Psoas muscle (tissue), 8 donors: ENCODE data around the gene COMTD1. TPM values are rescaled to one million over a fixed set of nuclear protein-coding genes. Genes with fewer than 3 reads are reported as not detected.
"Not testable (repeated sequence)": the region's sequence is repeated elsewhere in the genome, so short reads cannot be mapped to it uniquely, and the experiment has no call there.

ENCODE experiments used
- ATAC-seq, 4 donors: fragments of 200-7000 bp; cut with Tn5 transposase; one replicate each; pipeline ENCODE4 v1.9.1; 2020; ENCODE audit warnings: moderate library complexity in 3 of 4, mild to moderate bottlenecking in 2 of 4
- DNase-seq, 2 donors: peaks; one replicate each; pipeline ENCODE4 v3.0.0-alpha.2; 2020
- H3K27ac ChIP-seq: fragments of 200-600 bp; one replicate; pipeline ENCODE4 v1.8.0; 2022
- H3K27me3 ChIP-seq, 3 donors: fragments of 200-600 bp in 1 of 3; one replicate each; pipeline versions ENCODE4 v1.6.1 to v1.8.0; 2013 to 2022; ENCODE audit warnings: low read length in 2 of 3, mild to moderate bottlenecking in 2 of 3, moderate library complexity in 1 of 3; ENCODE audit not compliant: insufficient read depth in 3 of 3
- H3K36me3 ChIP-seq, 2 donors: fragments of 200-600 bp in 1 of 2; one replicate each; pipeline versions ENCODE4 v1.6.1 to v1.8.0; 2013 to 2022; ENCODE audit warnings: low read depth in 1 of 2, mild to moderate bottlenecking in 1 of 2, moderate library complexity in 1 of 2; ENCODE audit not compliant: insufficient read depth in 1 of 2
- H3K4me1 ChIP-seq: fragments of 200-600 bp; one replicate; pipeline ENCODE4 v1.8.0; 2022
- H3K4me3 ChIP-seq: fragments of 200-600 bp; one replicate; pipeline ENCODE4 v1.8.0; 2022; ENCODE audit warnings: mild to moderate bottlenecking
- H3K9me3 ChIP-seq: fragments of 200-600 bp; one replicate; pipeline ENCODE4 v1.8.0; 2022
- CTCF ChIP-seq: fragments of 200-600 bp; IDR thresholded peaks from one replicate; pipeline ENCODE4 v1.8.0; 2022; ENCODE audit warnings: antibody characterized with exemption
- WGBS, 3 donors: extraction: QIAGEN DNeasy Blood & Tissue Kit; methylation state at CpG; one replicate each; pipeline versions ENCODE4 v1.1.6 to v1.1.7; 2013; 5-methylcytosine and 5-hydroxymethylcytosine counted together
- intact Hi-C, 2 donors: fragments of 100-400 bp; cut with DNase I; formaldehyde crosslinking; loops; one replicate each; pipeline versions ENCODE4 v1.11.0 to v1.14.2; 2022
- polyA plus RNA-seq, 3 donors: library from polyadenylated mRNA; stranded (reverse); fragments of 200-250 nt; gene quantifications; one replicate each; pipeline ENCODE4 v1.2.3, GENCODE V29; 2013
- total RNA-seq, 4 donors: library from RNA; stranded (reverse); fragmentation: NEBNext Ultra II Directional in 2 of 4; extraction: Animal tissue kit (Norgen Biotek cat#: 25700) in 2 of 4; gene quantifications; one replicate each; pipeline versions ENCODE4 v1.2.1 to v1.2.4, GENCODE V29; 2021 to 2023
- donor health status: healthy with polysubstance abuse.
- donor health status: DM: no; HTN: no; CAD: no; lungs with moderate emphysema.
- donor health status: Bipolar disorder and iron deficiency.
- donor health status: healthy.
- donor health status: DM: yes; HTN: yes; CAD: no.
- donor health status: DM: no; HTN: no; CAD: no.
- donor health status: DM: no; HTN: no; CAD: no.
- donor health status: DM: yes; HTN: yes; CAD: no.

Gene COMTD1
- total and polyA plus RNA-seq, 7 donors = 5.8 to 54.7 (median 24.0) TPM

- H3K36me3 ChIP-seq = no peaks in the 10 kb centered on the region
- H3K4me3 ChIP-seq = no peak overlapping the region
- whole genome bisulfite sequencing, 3 donors = 42 to 57% (median 47%) methylated on average over 1 of the region's 1 CpG
- TF ChIP-seq CTCF = no peak
- peak overlapping the region; percentile 66 for H3K27ac ChIP-seq
- intact Hi-C loops = no loop called here
- H3K27me3 ChIP-seq = no peaks in the 10 kb centered on the region
- DNase-seq (peak; percentile 69 to 76), ATAC-seq (peak; percentile 62 to 73 (median 70))
- H3K4me1 ChIP-seq = peaks cover 20% of the 10 kb centered on the region
- H3K9me3 ChIP-seq = no peaks in the 10 kb centered on the region
Measured at GRCh38 chr10:75202321-75203045, 33.3 kb downstream of the COMTD1 start.

GRCh38 chr10:75201793-75202307 lies 33.9 kb downstream of the COMTD1 start:
- Histone ChIP-seq H3K4me1 (peaks cover 20% of the 10 kb centered on the region), H3K27me3 (no peaks in the 10 kb centered on the region), H3K4me3 (no peak overlapping the region), H3K27ac (no peak overlapping the region), H3K9me3 (no peaks in the 10 kb centered on the region), H3K36me3 (no peaks in the 10 kb centered on the region)
- intact Hi-C loops = no loop called here
- WGBS, 3 donors = 82 to 87% (median 86%) methylated on average over 9 of the region's 9 CpGs
- TF ChIP-seq CTCF = no peak
- ATAC-seq = no peak
- DNase-seq = no peak

DNA sequence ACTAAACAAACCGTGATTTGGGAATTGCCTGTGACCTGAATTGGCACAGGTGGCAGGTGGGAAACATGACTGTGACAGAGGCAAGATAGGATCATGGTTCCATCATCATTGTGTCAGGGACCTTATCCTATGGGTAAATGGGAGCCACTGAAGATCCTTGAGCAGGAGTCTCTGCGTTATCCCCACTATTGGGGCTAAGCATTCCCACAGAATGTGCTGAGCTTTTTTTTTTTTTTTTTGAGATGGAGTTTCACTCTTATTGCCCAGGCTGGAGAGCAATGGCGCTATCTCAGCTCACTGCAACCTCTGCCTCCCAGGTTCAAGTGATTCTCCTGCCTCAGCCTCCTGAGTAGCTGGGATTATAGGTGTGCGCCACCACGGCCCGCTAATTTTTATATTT lies 35.8 kb downstream of the COMTD1 start:
- DNase-seq, H3K27me3 ChIP-seq, H3K36me3 ChIP-seq, H3K27ac ChIP-seq, H3K4me3 ChIP-seq, intact Hi-C loops, ATAC-seq, H3K9me3 ChIP-seq: not testable (repeated sequence)
- H3K4me1 ChIP-seq = peaks cover 17% of the 10 kb centered on the region
- WGBS, 3 donors = 96 to 99% (median 98%) methylated on average over 6 of the region's 6 CpGs

DNA sequence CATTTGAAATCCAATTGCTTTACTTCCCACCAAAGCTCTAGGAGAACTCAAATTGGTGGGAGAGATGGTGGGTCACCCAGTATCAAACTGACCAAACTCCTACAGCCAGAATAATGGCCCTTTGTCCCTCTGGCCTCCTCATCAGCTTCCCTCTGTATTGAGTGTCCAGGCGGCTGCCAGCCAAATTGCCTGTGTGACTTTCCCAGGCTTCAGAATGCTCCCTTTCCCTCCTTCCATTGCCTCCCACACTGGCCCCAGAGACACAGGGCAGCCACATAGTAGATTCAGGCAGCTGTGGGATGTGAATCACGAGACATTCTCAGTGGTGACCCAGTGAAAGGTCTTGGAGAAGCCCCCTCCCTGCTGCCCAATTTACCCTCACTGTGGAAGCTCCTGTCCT lies 37.9 kb downstream of the COMTD1 start:
- no peaks in the 10 kb centered on the region for H3K27me3 ChIP-seq
- no peaks in the 10 kb centered on the region for H3K9me3 ChIP-seq
- intact Hi-C loops = no loop called here
- ATAC-seq (no peak), DNase-seq (no peak)
- H3K27ac ChIP-seq = no peak overlapping the region
- no peaks in the 10 kb centered on the region for H3K36me3 ChIP-seq
- H3K4me1 ChIP-seq = peaks cover 8% of the 10 kb centered on the region
- no peak for TF ChIP-seq CTCF
- no peak overlapping the region for H3K4me3 ChIP-seq
- WGBS, 3 donors = 84 to 91% (median 89%) methylated on average over 2 of the region's 2 CpGs

DNA sequence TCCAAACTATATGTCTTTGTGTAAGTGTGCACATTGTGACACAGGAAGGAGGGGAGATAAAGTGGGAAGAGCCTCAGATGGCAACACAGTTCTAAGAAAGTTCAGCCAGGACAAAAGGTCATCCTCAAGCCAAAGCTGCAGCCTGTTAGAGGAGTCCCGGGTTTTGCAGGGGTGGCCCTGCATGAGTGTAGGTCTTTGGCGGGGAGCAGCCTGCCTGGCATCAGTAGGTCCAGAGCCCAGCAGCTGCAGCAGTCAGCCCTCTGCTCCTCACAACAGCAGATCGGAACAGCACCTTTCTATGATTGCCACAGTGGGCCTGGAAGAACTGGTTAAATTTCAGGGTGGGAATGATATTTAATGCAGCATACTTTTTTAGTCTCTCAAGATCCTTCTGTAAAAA lies 38.7 kb downstream of the COMTD1 start:
- 76 to 80% (median 79%) methylated on average over 3 of the region's 3 CpGs for WGBS, 3 donors
- ATAC-seq (no peak), DNase-seq (no peak)
- no peaks in the 10 kb centered on the region for H3K27me3 ChIP-seq
- no peak overlapping the region for H3K27ac ChIP-seq
- no peaks in the 10 kb centered on the region for H3K36me3 ChIP-seq
- no peaks in the 10 kb centered on the region for H3K9me3 ChIP-seq
- no peak overlapping the region for H3K4me3 ChIP-seq
- TF ChIP-seq CTCF = no peak
- peaks cover 3% of the 10 kb centered on the region for H3K4me1 ChIP-seq
- intact Hi-C loops = no loop called here
